ENCODE data around the gene PRPF4. TPM values are rescaled to one million over a fixed set of nuclear protein-coding genes. Genes with fewer than 3 reads are reported as not detected.
"Not testable (repeated sequence)": the region's sequence is repeated elsewhere in the genome, so short reads cannot be mapped to it uniquely, and the experiment has no call there.

The PRPF4 gene
- total and polyA plus RNA-seq, 4 donors, result 7.5 to 20.6 (median 17.3) TPM

DNA sequence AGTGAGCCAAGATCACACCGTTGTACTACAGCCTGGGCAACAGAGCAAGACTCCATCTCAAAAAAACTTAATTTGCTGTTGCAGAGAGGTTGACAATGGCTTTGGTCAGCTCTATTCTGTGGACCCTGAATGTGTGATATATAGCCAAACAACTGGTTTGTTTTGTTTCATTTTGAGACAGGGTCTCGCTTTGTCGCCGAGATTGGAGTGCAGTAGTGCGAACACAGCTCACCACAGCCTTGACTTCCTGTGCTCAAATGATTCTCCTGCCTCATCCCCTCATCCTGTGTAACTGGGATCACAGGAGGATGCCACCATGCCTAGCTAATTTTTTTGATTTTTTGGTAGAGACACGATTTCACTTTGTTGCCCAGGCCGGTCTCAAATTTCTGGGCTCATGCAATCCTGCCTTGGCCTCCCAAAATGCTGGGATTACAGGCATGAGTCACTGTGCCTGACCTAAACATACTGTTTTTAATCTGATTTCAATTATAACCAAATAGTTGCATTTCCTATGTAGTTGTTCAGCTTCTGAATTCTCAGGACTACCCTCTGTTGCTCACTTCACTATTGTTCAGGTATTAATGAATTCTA lies 17.9 kb downstream of the PRPF4 start:
- Histone ChIP-seq H3K36me3 (ENCODE audit: control insufficient read depth in 4 of 4, insufficient read depth in 4 of 4, low read length in 4 of 4) (peaks cover 24 to 34% (median 30%) of the 10 kb centered on the region in 4 donors), H3K27ac (ENCODE audit: low read depth in 1 of 2, low read length in 1 of 2) (no peak overlapping the region), H3K4me1 (ENCODE audit: control insufficient read depth in 5 of 5, insufficient read depth in 5 of 5, low read length in 5 of 5) (no peaks in the 10 kb centered on the region), H3K4me3 (no peak overlapping the region), H3K27me3 (ENCODE audit: control insufficient read depth in 3 of 3, insufficient read depth in 3 of 3, low read length in 2 of 3) (no peaks in the 10 kb centered on the region), H3K9ac (ENCODE audit: insufficient read depth in 1 of 2, low read length in 2 of 2) (no peak overlapping the region), H3K9me3 (ENCODE audit: control insufficient read depth in 4 of 4, insufficient read depth in 3 of 4, low read length in 3 of 4) (peaks cover 0 to 1% (median 0%) of the 10 kb centered on the region in 4 donors)
- 89 to 92% methylated on average over 7 of the region's 7 CpGs for WGBS, 2 donors
- DNase-seq (no peak), ATAC-seq (ENCODE audit: insufficient read depth, low FRiP score) (no peak)
- TF ChIP-seq, protein P1, sequence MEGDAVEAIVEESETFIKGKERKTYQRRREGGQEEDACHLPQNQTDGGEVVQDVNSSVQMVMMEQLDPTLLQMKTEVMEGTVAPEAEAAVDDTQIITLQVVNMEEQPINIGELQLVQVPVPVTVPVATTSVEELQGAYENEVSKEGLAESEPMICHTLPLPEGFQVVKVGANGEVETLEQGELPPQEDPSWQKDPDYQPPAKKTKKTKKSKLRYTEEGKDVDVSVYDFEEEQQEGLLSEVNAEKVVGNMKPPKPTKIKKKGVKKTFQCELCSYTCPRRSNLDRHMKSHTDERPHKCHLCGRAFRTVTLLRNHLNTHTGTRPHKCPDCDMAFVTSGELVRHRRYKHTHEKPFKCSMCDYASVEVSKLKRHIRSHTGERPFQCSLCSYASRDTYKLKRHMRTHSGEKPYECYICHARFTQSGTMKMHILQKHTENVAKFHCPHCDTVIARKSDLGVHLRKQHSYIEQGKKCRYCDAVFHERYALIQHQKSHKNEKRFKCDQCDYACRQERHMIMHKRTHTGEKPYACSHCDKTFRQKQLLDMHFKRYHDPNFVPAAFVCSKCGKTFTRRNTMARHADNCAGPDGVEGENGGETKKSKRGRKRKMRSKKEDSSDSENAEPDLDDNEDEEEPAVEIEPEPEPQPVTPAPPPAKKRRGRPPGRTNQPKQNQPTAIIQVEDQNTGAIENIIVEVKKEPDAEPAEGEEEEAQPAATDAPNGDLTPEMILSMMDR (IDR thresholded peaks at IDR 0.05; ENCODE audit: control extremely low read depth, extremely low read depth), result no peak

DNA sequence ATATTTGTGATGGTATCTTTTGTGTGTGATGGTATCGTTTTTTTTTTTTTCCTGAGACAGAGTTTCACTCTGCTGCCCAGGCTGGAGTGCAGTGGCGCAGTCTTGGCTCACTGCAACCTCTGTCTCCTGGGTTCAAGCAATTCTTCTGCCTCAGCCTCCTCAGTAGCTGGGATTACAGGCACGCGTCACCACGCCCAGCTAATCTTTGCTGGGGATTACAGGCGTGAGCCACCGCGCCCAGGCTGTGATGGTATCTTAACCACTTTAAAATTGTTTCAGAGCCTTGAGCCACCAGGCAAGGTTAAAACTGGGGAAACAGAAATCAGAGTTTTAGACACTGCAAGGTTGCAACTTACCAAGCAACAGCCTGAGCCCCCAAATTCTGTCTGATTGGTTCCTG lies 20.8 kb downstream of the PRPF4 start:
- 92 to 93% methylated on average over 8 of the region's 8 CpGs for WGBS, 2 donors
- not testable (repeated sequence) for H3K4me1 ChIP-seq (ENCODE audit: control insufficient read depth in 5 of 5, insufficient read depth in 5 of 5, low read length in 5 of 5); DNase-seq; H3K9me3 ChIP-seq (ENCODE audit: control insufficient read depth in 4 of 4, insufficient read depth in 3 of 4, low read length in 3 of 4); H3K27me3 ChIP-seq (ENCODE audit: control insufficient read depth in 3 of 3, insufficient read depth in 3 of 3, low read length in 2 of 3); H3K27ac ChIP-seq (ENCODE audit: low read depth in 1 of 2, low read length in 1 of 2); ATAC-seq (ENCODE audit: insufficient read depth, low FRiP score); H3K4me3 ChIP-seq; H3K9ac ChIP-seq (ENCODE audit: insufficient read depth in 1 of 2, low read length in 2 of 2)
- H3K36me3 ChIP-seq (ENCODE audit: control insufficient read depth in 4 of 4, insufficient read depth in 4 of 4, low read length in 4 of 4), result peaks cover 14 to 17% (median 15%) of the 10 kb centered on the region in 4 donors

DNA sequence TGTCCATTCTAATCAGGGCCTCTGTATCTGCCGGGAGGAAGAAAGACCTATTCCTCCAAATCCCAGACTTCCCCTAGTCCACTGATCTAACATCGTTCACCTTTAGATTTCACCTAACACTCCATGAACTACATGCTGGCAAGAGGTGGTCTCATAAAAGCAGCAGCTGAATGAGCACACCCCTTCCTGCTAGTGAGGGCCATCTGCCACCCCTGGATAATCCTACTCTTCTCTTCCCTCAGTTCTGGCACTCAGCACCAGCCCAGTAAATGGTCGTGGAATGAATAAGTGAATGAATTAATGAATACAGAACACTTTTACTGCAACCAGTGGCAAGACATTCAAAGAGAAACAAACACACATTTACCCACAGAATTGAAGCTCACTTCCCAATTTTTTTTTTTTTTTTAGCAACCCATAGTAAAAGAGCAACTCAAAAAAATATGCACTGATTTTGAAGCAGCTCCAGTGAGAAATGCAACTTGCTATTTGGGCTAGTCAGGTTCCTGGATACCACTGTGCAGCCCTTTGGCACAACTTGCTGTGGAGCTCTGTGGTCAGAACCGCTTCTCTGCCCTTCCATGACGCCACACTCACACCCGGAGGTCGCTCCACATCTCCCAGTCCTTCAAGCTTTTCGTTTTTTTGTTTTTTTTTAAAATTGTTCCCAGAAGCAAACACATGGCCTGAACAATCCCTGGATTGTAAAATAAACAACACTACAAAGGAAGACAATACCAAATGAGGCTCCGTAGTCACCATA lies 21.5 kb downstream of the PRPF4 start:
- Histone ChIP-seq H3K9me3 (ENCODE audit: control insufficient read depth in 4 of 4, insufficient read depth in 3 of 4, low read length in 3 of 4) (peaks cover 0 to 2% (median 0%) of the 10 kb centered on the region in 4 donors), H3K27me3 (ENCODE audit: control insufficient read depth in 3 of 3, insufficient read depth in 3 of 3, low read length in 2 of 3) (no peaks in the 10 kb centered on the region), H3K9ac (ENCODE audit: insufficient read depth in 1 of 2, low read length in 2 of 2) (no peak overlapping the region), H3K36me3 (ENCODE audit: control insufficient read depth in 4 of 4, insufficient read depth in 4 of 4, low read length in 4 of 4) (peaks cover 7 to 11% (median 9%) of the 10 kb centered on the region in 4 donors), H3K4me1 (ENCODE audit: control insufficient read depth in 5 of 5, insufficient read depth in 5 of 5, low read length in 5 of 5) (no peaks in the 10 kb centered on the region), H3K4me3 (no peak overlapping the region), H3K27ac (ENCODE audit: low read depth in 1 of 2, low read length in 1 of 2) (no peak overlapping the region)
- TF ChIP-seq, protein P1 (IDR thresholded peaks at IDR 0.05; ENCODE audit: control extremely low read depth, extremely low read depth), result no peak
- WGBS, 2 donors, result 73 to 77% methylated on average over 9 of the region's 9 CpGs
- ATAC-seq (ENCODE audit: insufficient read depth, low FRiP score), result no peak
- DNase-seq, result no peak

DNA sequence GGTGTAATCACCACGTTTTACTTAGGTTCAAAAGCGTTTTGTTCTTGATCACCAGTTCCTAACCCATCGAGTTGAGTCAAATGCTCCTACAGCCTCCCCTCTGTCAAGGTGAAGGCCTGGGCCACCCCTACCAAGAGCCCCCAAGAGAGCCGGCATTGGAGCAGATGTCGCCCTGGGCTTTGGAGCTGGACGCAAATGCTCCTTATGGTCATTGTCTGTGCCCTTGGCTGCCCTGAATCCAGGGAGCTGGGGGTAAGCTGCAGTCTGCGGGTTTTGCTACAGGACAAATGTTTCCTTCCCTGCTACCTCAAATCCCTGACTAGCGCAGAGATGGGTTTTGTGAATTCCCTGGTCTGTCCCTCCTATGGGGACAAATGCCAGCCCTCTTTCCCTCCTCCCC lies 22.9 kb downstream of the PRPF4 start:
- Histone ChIP-seq H3K27me3 (ENCODE audit: control insufficient read depth in 3 of 3, insufficient read depth in 3 of 3, low read length in 2 of 3) (no peaks in the 10 kb centered on the region), H3K9me3 (ENCODE audit: control insufficient read depth in 4 of 4, insufficient read depth in 3 of 4, low read length in 3 of 4) (peaks cover 0 to 2% (median 0%) of the 10 kb centered on the region in 4 donors), H3K27ac (ENCODE audit: low read depth in 1 of 2, low read length in 1 of 2) (no peak overlapping the region), H3K4me3 (no peak overlapping the region), H3K4me1 (ENCODE audit: control insufficient read depth in 5 of 5, insufficient read depth in 5 of 5, low read length in 5 of 5) (no peaks in the 10 kb centered on the region), H3K9ac (ENCODE audit: insufficient read depth in 1 of 2, low read length in 2 of 2) (no peak overlapping the region), H3K36me3 (ENCODE audit: control insufficient read depth in 4 of 4, insufficient read depth in 4 of 4, low read length in 4 of 4) (peaks cover under 1 to 6% (median 3%) of the 10 kb centered on the region in 4 donors)
- TF ChIP-seq, protein P1 (IDR thresholded peaks at IDR 0.05; ENCODE audit: control extremely low read depth, extremely low read depth), result no peak
- DNase-seq (no peak), ATAC-seq (ENCODE audit: insufficient read depth, low FRiP score) (no peak)
- whole genome bisulfite sequencing, 2 donors, result 93 to 97% methylated on average over 8 of the region's 8 CpGs

Data from lung (tissue), 12 donors.